Liver (tissue), 3 donors: ENCODE measurements around the gene SYCP2.

ENCODE experiments used
- CTCF ChIP-seq: fragments of 150-350 bp; IDR thresholded peaks from 2 replicates; pipeline ENCODE4 v1.5.1; 2017; ENCODE audit warnings: improper control_type of control experiment, low read depth, low read length; ENCODE audit not compliant: missing input control
- EGR1 ChIP-seq, 2 donors: IDR thresholded peaks; 2 replicates each; pipeline ENCODE4 v1.6.1; 2016 to 2018; ENCODE audit warnings: antibody characterized with exemption in 2 of 2, low read depth in 2 of 2
- FOXA1 ChIP-seq: IDR thresholded peaks from 2 replicates; pipeline ENCODE4 v1.6.1; 2016; ENCODE audit warnings: antibody characterized with exemption
- FOXA2 ChIP-seq: IDR thresholded peaks from 2 replicates; pipeline ENCODE4 v1.6.1; 2016; ENCODE audit warnings: antibody characterized with exemption
- GABPA ChIP-seq, 2 donors: IDR thresholded peaks in 1 of 2; conservative IDR thresholded peaks in 1 of 2; 2 replicates each; pipeline ENCODE4 v1.6.1; 2016; ENCODE audit warnings: antibody characterized with exemption in 2 of 2, mild to moderate bottlenecking in 1 of 2, moderate library complexity in 1 of 2
- MAX ChIP-seq: IDR thresholded peaks from 2 replicates; pipeline ENCODE4 v1.6.1; 2016; ENCODE audit warnings: antibody characterized with exemption
- RAD21 ChIP-seq, 2 donors: IDR thresholded peaks; 2 replicates each; pipeline ENCODE4 v1.6.1; 2016; ENCODE audit warnings: antibody characterized with exemption in 2 of 2, mild to moderate bottlenecking in 2 of 2
- REST ChIP-seq: IDR thresholded peaks from 2 replicates; pipeline ENCODE4 v1.6.1; 2016; ENCODE audit warnings: antibody characterized with exemption, mild to moderate bottlenecking
- RXRA ChIP-seq, 2 donors: IDR thresholded peaks; 2 replicates each; pipeline ENCODE4 v1.6.1; 2017 to 2018; ENCODE audit warnings: antibody characterized with exemption in 2 of 2, mild to moderate bottlenecking in 1 of 2
- SP1 ChIP-seq: IDR thresholded peaks from 2 replicates; pipeline ENCODE4 v1.6.1; 2018; ENCODE audit warnings: antibody characterized with exemption, mild to moderate bottlenecking
- TAF1 ChIP-seq: conservative IDR thresholded peaks from 2 replicates; pipeline ENCODE4 v1.6.1; 2016; ENCODE audit warnings: antibody characterized with exemption, mild to moderate bottlenecking
- YY1 ChIP-seq: IDR thresholded peaks from 2 replicates; pipeline ENCODE4 v1.6.1; 2016; ENCODE audit warnings: antibody characterized with exemption, mild to moderate bottlenecking
- donor health status: healthy.
- donor health status: healthy.

GRCh38 chr20:59866338-59866737 lies 67.1 kb downstream of the SYCP2 start:
- TF ChIP-seq TAF1 (no peak), CTCF (no peak), RAD21 (IDR thresholded peaks at IDR 0.05) (no peak), FOXA1 (no peak), EGR1 (IDR thresholded peaks at IDR 0.05; ENCODE audit: low read depth in 2 of 2) (no peak), FOXA2 (no peak), MAX (no peak), RXRA (IDR thresholded peaks at IDR 0.05) (no peak), REST (no peak), SP1 (no peak), YY1 (no peak), GABPA (IDR thresholded peaks at IDR 0.05 in 1 of 2, conservative IDR thresholded peaks at IDR 0.05 in 1 of 2) (no peak)
